Sigmoid colon (tissue), 7 donors: ENCODE data around the gene NME4. TPM values are rescaled to one million over a fixed set of nuclear protein-coding genes. Genes with fewer than 3 reads are reported as not detected.

Source experiments
- DNase-seq: peaks from one replicate; pipeline ENCODE4 v3.0.0-alpha.2; 2019
- H3K27ac ChIP-seq, 4 donors: fragments of 200-600 bp; sonication (generic); one replicate each; pipeline ENCODE4 v1.5.1; 2016 to 2019; ENCODE audit warnings: mild to moderate bottlenecking in 1 of 4
- H3K27me3 ChIP-seq, 3 donors: fragments of 200-600 bp; sonication (generic); one replicate each; pipeline ENCODE4 v1.5.1; 2019; ENCODE audit warnings: mild to moderate bottlenecking in 1 of 3
- H3K36me3 ChIP-seq, 4 donors: fragments of 200-600 bp; sonication (generic); one replicate each; pipeline ENCODE4 v1.5.1; 2016 to 2019
- H3K4me1 ChIP-seq, 4 donors: fragments of 200-600 bp; sonication (generic); one replicate each; pipeline ENCODE4 v1.5.1; 2017 to 2019
- H3K4me3 ChIP-seq, 4 donors: fragments of 200-600 bp; sonication (generic); one replicate each; pipeline ENCODE4 v1.5.1; 2017 to 2019; ENCODE audit warnings: mild to moderate bottlenecking in 2 of 4, moderate library complexity in 1 of 4
- H3K9me3 ChIP-seq, 4 donors: fragments of 200-600 bp in 3 of 4; sonication (generic) in 3 of 4; one replicate each; pipeline versions ENCODE4 v1.5.1 to v1.6.1; 2013 to 2019
- CTCF ChIP-seq, 4 experiments: fragments of 450-650 bp in 3 of 4; fragments of 200-600 bp in 1 of 4; IDR thresholded peaks; one replicate each; pipeline ENCODE4 v1.5.1; 2016 to 2019; ENCODE audit warnings: antibody characterized with exemption in 4 of 4, mild to moderate bottlenecking in 3 of 4, moderate library complexity in 2 of 4
- EP300 ChIP-seq, 4 donors: sonication (generic); formaldehyde crosslinking; IDR thresholded peaks; one replicate each; pipeline ENCODE4 v1.6.1; 2017; ENCODE audit warnings: antibody characterized with exemption in 4 of 4
- POLR2A ChIP-seq, 2 donors: fragments of 450-650 bp; IDR thresholded peaks; one replicate each; pipeline ENCODE4 v1.6.1; 2016; ENCODE audit warnings: antibody characterized with exemption in 2 of 2, mild to moderate bottlenecking in 2 of 2, moderate library complexity in 2 of 2
- POLR2AphosphoS5 ChIP-seq, 4 donors: sonication (generic); formaldehyde crosslinking; IDR thresholded peaks; one replicate each; pipeline ENCODE4 v1.6.1; 2017; ENCODE audit warnings: antibody characterized with exemption in 4 of 4
- WGBS, 2 donors: extraction: QIAGEN DNeasy Blood & Tissue Kit; methylation state at CpG; one replicate each; pipeline ENCODE4 v1.1.7; 2013; 5-methylcytosine and 5-hydroxymethylcytosine counted together
- intact Hi-C: fragments of 100-400 bp; cut with DNase I; formaldehyde crosslinking; loops from one replicate; pipeline ENCODE4 v1.15.1; 2023
- polyA plus RNA-seq, 3 donors: library from polyadenylated mRNA; stranded (reverse); fragments of 200-250 nt; gene quantifications; one replicate each; pipeline ENCODE4 v1.2.3, GENCODE V29; 2013
- total RNA-seq, 4 donors: library from RNA; depleted of rRNA; stranded (reverse); fragments of >200 nt; gene quantifications; one replicate each; pipeline ENCODE4 v1.1.0, GENCODE V29; 2016
- donor health status: healthy with polysubstance abuse.
- donor health status: Bipolar disorder and iron deficiency.
- donor health status: healthy.

The NME4 gene
- total and polyA plus RNA-seq, 7 donors = 39.6 to 281 (median 138) TPM

GRCh38 chr16:399340-400019 is 2.5 kb downstream of the NME4 start:
- WGBS, 2 donors = 83 to 87% methylated on average over 22 of the region's 22 CpGs

GRCh38 chr16:400061-400591 is 3.1 kb downstream of the NME4 start:
- DNase-seq = no peak
- Histone ChIP-seq H3K4me3 (peak overlapping the region in 1 of 4 donors; percentile 90), H3K27me3 (no peaks in the 10 kb centered on the region), H3K36me3 (peaks cover 0 to 10% (median 0%) of the 10 kb centered on the region in 4 donors), H3K9me3 (no peaks in the 10 kb centered on the region), H3K27ac (peak overlapping the region; percentile 91 to 96 (median 93)), H3K4me1 (peaks cover 0 to 51% (median 40%) of the 10 kb centered on the region in 4 donors)
- WGBS, 2 donors = 69 to 74% methylated on average over 10 of the region's 10 CpGs
- TF ChIP-seq POLR2A (IDR thresholded peaks at IDR 0.05) (no peak), POLR2AphosphoS5 (IDR thresholded peaks at IDR 0.05) (no peak), EP300 (IDR thresholded peaks at IDR 0.05) (no peak), CTCF (IDR thresholded peaks at IDR 0.05) (no peak)
- intact Hi-C loops = loop anchor here (2.0 kb wide), 2 partner anchors 17 to 47 kb away; partner anchors contain the start of gene AXIN1

More at GRCh38 chr16:399340-400019, 2.5 kb downstream of the NME4 start:
- H3K9me3 ChIP-seq = no peaks in the 10 kb centered on the region
- peaks cover 0 to 51% (median 40%) of the 10 kb centered on the region in 4 donors for H3K4me1 ChIP-seq
- no peak overlapping the region for H3K4me3 ChIP-seq
- H3K27ac ChIP-seq = peak overlapping the region in 3 of 4 donors; percentile 96 to 98 (median 98)
- H3K27me3 ChIP-seq = no peaks in the 10 kb centered on the region
- intact Hi-C loops = loop anchor here (2.0 kb wide), 2 partner anchors 17 to 47 kb away; partner anchors contain the start of gene AXIN1
- H3K36me3 ChIP-seq = peaks cover 0 to 10% (median 0%) of the 10 kb centered on the region in 4 donors
- no peak for TF ChIP-seq POLR2A (IDR thresholded peaks at IDR 0.05)
- no peak for TF ChIP-seq CTCF (IDR thresholded peaks at IDR 0.05)
- TF ChIP-seq POLR2AphosphoS5 (IDR thresholded peaks at IDR 0.05) = no peak
- TF ChIP-seq EP300 (IDR thresholded peaks at IDR 0.05) = no peak
- DNase-seq = no peak

- H3K9me3 ChIP-seq = no peaks in the 10 kb centered on the region
- intact Hi-C loops = loop anchor here (1.0 to 2.0 kb wide), 3 partner anchors 19 to 49 kb away; partner anchors contain the start of genes AXIN1 and RAB11FIP3
- peak within 1 kb of the TSS; percentile 66 to 90 (median 87) for H3K4me3 ChIP-seq
- TF ChIP-seq EP300 (IDR thresholded peaks at IDR 0.05) (no peak), POLR2AphosphoS5 (IDR thresholded peaks at IDR 0.05) (peak; percentile 91 to 97 (median 96)), CTCF (IDR thresholded peaks at IDR 0.05) (peak; percentile 10 to 56 (median 35)), POLR2A (IDR thresholded peaks at IDR 0.05) (peak in 1 of 2 donors; percentile 76)
- no peaks in the 10 kb centered on the region for H3K27me3 ChIP-seq
- H3K27ac ChIP-seq = peak within 1 kb of the TSS; percentile 91 to 96 (median 93)
- DNase-seq = peak; percentile 97
- peaks cover 0 to 10% (median 0%) of the 10 kb centered on the region in 4 donors for H3K36me3 ChIP-seq
- H3K4me1 ChIP-seq = peaks cover 0 to 42% (median 33%) of the 10 kb centered on the region in 4 donors
- WGBS, 2 donors = 1% methylated on average over 91 of the region's 91 CpGs
These were observed 4.7 kb downstream of the NME4 start, which contains the start of gene DECR2 for GRCh38 chr16:401468-402348. Gene DECR2 (plus strand): TSS chr16:401885. CDS start chr16:401964, 79 bp downstream.

- H3K27ac ChIP-seq = no peak overlapping the region
- intact Hi-C loops = no loop called here
- TF ChIP-seq POLR2AphosphoS5 (IDR thresholded peaks at IDR 0.05) (no peak), POLR2A (IDR thresholded peaks at IDR 0.05) (no peak), EP300 (IDR thresholded peaks at IDR 0.05) (no peak), CTCF (IDR thresholded peaks at IDR 0.05) (no peak)
- no peak for DNase-seq
- no peak overlapping the region for H3K4me3 ChIP-seq
- 92 to 93% methylated on average over 12 of the region's 12 CpGs for WGBS, 2 donors
- peaks cover 0 to 18% (median 0%) of the 10 kb centered on the region in 4 donors for H3K36me3 ChIP-seq
- peaks cover 0 to 22% (median 19%) of the 10 kb centered on the region in 4 donors for H3K4me1 ChIP-seq
- no peaks in the 10 kb centered on the region for H3K27me3 ChIP-seq
- no peaks in the 10 kb centered on the region for H3K9me3 ChIP-seq
These were observed 8.0 kb downstream of the NME4 start for GRCh38 chr16:404971-405486.
